Measurements from ENCODE around the gene KRTAP10-12. TPM values are rescaled to one million over a fixed set of nuclear protein-coding genes. Genes with fewer than 3 reads are reported as not detected.
"Not testable (repeated sequence)": the region's sequence is repeated elsewhere in the genome, so short reads cannot be mapped to it uniquely, and the experiment has no call there.

The KRTAP10-12 gene
- total RNA-seq, result not detected

GRCh38 chr21:44697172-44697810, at the start of gene KRTAP10-12:
TSS of gene KRTAP10-12 (plus strand) at chr21:44697172. CDS start at chr21:44697202, 30 bp downstream.
- Histone ChIP-seq H3K27me3 (ENCODE audit: insufficient read depth, low read length) (peaks cover 15% of the 10 kb centered on the region), H3K9me3 (ENCODE audit: low read depth, low read length) (peaks cover 13% of the 10 kb centered on the region)
- not testable (repeated sequence) for H3K4me3 ChIP-seq (ENCODE audit: low read length); H3K4me1 ChIP-seq (ENCODE audit: insufficient read depth, low read length)

GRCh38 chr21:44647222-44647552, 49.8 kb upstream of the KRTAP10-12 start:
- Histone ChIP-seq H3K4me3 (ENCODE audit: low read length) (no peak overlapping the region), H3K4me1 (ENCODE audit: insufficient read depth, low read length) (no peaks in the 10 kb centered on the region), H3K27me3 (ENCODE audit: insufficient read depth, low read length) (no peaks in the 10 kb centered on the region), H3K9me3 (ENCODE audit: low read depth, low read length) (peaks cover 14% of the 10 kb centered on the region)

- Histone ChIP-seq H3K4me3 (ENCODE audit: low read length) (no peak overlapping the region), H3K9me3 (ENCODE audit: low read depth, low read length) (peaks cover 14% of the 10 kb centered on the region), H3K27me3 (ENCODE audit: insufficient read depth, low read length) (no peaks in the 10 kb centered on the region), H3K4me1 (ENCODE audit: insufficient read depth, low read length) (peaks cover 2% of the 10 kb centered on the region)
Observed at GRCh38 chr21:44648557-44649311, 48.2 kb upstream of the KRTAP10-12 start.

GRCh38 chr21:44649521-44650100, 47.4 kb upstream of the KRTAP10-12 start:
- H3K4me3 ChIP-seq (ENCODE audit: low read length), result no peak overlapping the region
- peaks cover 9% of the 10 kb centered on the region for H3K4me1 ChIP-seq (ENCODE audit: insufficient read depth, low read length)
- peaks cover 5% of the 10 kb centered on the region for H3K9me3 ChIP-seq (ENCODE audit: low read depth, low read length)
- no peaks in the 10 kb centered on the region for H3K27me3 ChIP-seq (ENCODE audit: insufficient read depth, low read length)

- Histone ChIP-seq H3K27me3 (ENCODE audit: insufficient read depth, low read length) (no peaks in the 10 kb centered on the region), H3K9me3 (ENCODE audit: low read depth, low read length) (no peaks in the 10 kb centered on the region), H3K4me3 (ENCODE audit: low read length) (no peak overlapping the region), H3K4me1 (ENCODE audit: insufficient read depth, low read length) (peaks cover 11% of the 10 kb centered on the region)
Observed at GRCh38 chr21:44650265-44650972, 46.6 kb upstream of the KRTAP10-12 start.

GRCh38 chr21:44650973-44651675, 45.8 kb upstream of the KRTAP10-12 start:
- Histone ChIP-seq H3K4me1 (ENCODE audit: insufficient read depth, low read length) (peaks cover 11% of the 10 kb centered on the region), H3K9me3 (ENCODE audit: low read depth, low read length) (no peaks in the 10 kb centered on the region), H3K27me3 (ENCODE audit: insufficient read depth, low read length) (no peaks in the 10 kb centered on the region), H3K4me3 (ENCODE audit: low read length) (no peak overlapping the region)

- Histone ChIP-seq H3K9me3 (ENCODE audit: low read depth, low read length) (no peaks in the 10 kb centered on the region), H3K4me1 (ENCODE audit: insufficient read depth, low read length) (peaks cover 20% of the 10 kb centered on the region), H3K4me3 (ENCODE audit: low read length) (no peak overlapping the region), H3K27me3 (ENCODE audit: insufficient read depth, low read length) (no peaks in the 10 kb centered on the region)
Observed at GRCh38 chr21:44653123-44653522, 43.8 kb upstream of the KRTAP10-12 start.

- Histone ChIP-seq H3K9me3 (ENCODE audit: low read depth, low read length) (no peaks in the 10 kb centered on the region), H3K4me3 (ENCODE audit: low read length) (no peak overlapping the region), H3K27me3 (ENCODE audit: insufficient read depth, low read length) (no peaks in the 10 kb centered on the region), H3K4me1 (ENCODE audit: insufficient read depth, low read length) (peaks cover 28% of the 10 kb centered on the region)
Observed at GRCh38 chr21:44653656-44654575, 43.1 kb upstream of the KRTAP10-12 start.

GRCh38 chr21:44654576-44655175, 42.3 kb upstream of the KRTAP10-12 start, which contains the start of gene KRTAP12-4:
TSS of gene KRTAP12-4 (minus strand) at chr21:44654659. CDS start at chr21:44654614, 45 bp downstream.
- Histone ChIP-seq H3K4me1 (ENCODE audit: insufficient read depth, low read length) (peaks cover 31% of the 10 kb centered on the region), H3K9me3 (ENCODE audit: low read depth, low read length) (no peaks in the 10 kb centered on the region), H3K4me3 (ENCODE audit: low read length) (no peak within 1 kb of the TSS), H3K27me3 (ENCODE audit: insufficient read depth, low read length) (no peaks in the 10 kb centered on the region)

GRCh38 chr21:44656868-44657267, 40.1 kb upstream of the KRTAP10-12 start:
- no peaks in the 10 kb centered on the region for H3K27me3 ChIP-seq (ENCODE audit: insufficient read depth, low read length)
- H3K4me3 ChIP-seq (ENCODE audit: low read length), result no peak overlapping the region
- peaks cover 31% of the 10 kb centered on the region for H3K4me1 ChIP-seq (ENCODE audit: insufficient read depth, low read length)
- no peaks in the 10 kb centered on the region for H3K9me3 ChIP-seq (ENCODE audit: low read depth, low read length)

GRCh38 chr21:44657635-44658540, 39.1 kb upstream of the KRTAP10-12 start, which contains the start of gene KRTAP12-3:
TSS of gene KRTAP12-3 (plus strand) at chr21:44657932. CDS start at chr21:44657980, 48 bp downstream.
- Histone ChIP-seq H3K27me3 (ENCODE audit: insufficient read depth, low read length) (no peaks in the 10 kb centered on the region), H3K9me3 (ENCODE audit: low read depth, low read length) (no peaks in the 10 kb centered on the region), H3K4me3 (ENCODE audit: low read length) (no peak within 1 kb of the TSS), H3K4me1 (ENCODE audit: insufficient read depth, low read length) (peaks cover 31% of the 10 kb centered on the region)

- peaks cover under 1% of the 10 kb centered on the region for H3K9me3 ChIP-seq (ENCODE audit: low read depth, low read length)
- no peak overlapping the region for H3K4me3 ChIP-seq (ENCODE audit: low read length)
- H3K4me1 ChIP-seq (ENCODE audit: insufficient read depth, low read length), result peaks cover 31% of the 10 kb centered on the region
- H3K27me3 ChIP-seq (ENCODE audit: insufficient read depth, low read length), result peaks cover under 1% of the 10 kb centered on the region
Observed at GRCh38 chr21:44658541-44658910, 38.4 kb upstream of the KRTAP10-12 start.
